ENCODE results near the gene COL1A2. TPM values are rescaled to one million over a fixed set of nuclear protein-coding genes. Genes with fewer than 3 reads are reported as not detected.

Gene COL1A2
- total and polyA plus RNA-seq, 2 of the 4 experiments (the other 2 are of a cell fraction), result 1,211 to 4,454 TPM

GRCh38 chr7:94452239-94452638, 57.5 kb downstream of the COL1A2 start:
- intact Hi-C loops (cut with micrococcal nuclease), result no loop called here
- Histone ChIP-seq H3K4ac (ENCODE audit: low read depth, low read length) (no peak overlapping the region), H3K27ac (ENCODE audit: insufficient read depth, low read length) (no peak overlapping the region), H2BK20ac (ENCODE audit: low read depth, low read length) (no peak overlapping the region), H4K91ac (ENCODE audit: insufficient read depth, low read depth, low read length) (no peak overlapping the region), H3K9me1 (ENCODE audit: insufficient read depth, low read length) (no peaks in the 10 kb centered on the region), H2AFZ (replicated peaks; ENCODE audit: low read length, poor library complexity) (no peak overlapping the region), H2BK15ac (ENCODE audit: low read depth, low read length) (no peak overlapping the region), H2AK5ac (ENCODE audit: low read depth, low read length) (no peak overlapping the region), H3K79me1 (ENCODE audit: low read depth in 1 of 2, low read length in 2 of 2) (no peaks in the 10 kb centered on the region), H4K20me1 (ENCODE audit: insufficient read depth, low read length) (no peaks in the 10 kb centered on the region), H3K23ac (ENCODE audit: low read depth, low read length) (no peak overlapping the region), H3K9me3 (ENCODE audit: control insufficient read depth, insufficient read depth, low read length) (0 out of 2 replicates have a peak, but pooled peaks cover 3% of the 10 kb centered on the region), H4K8ac (ENCODE audit: low read depth in 2 of 2, low read length in 2 of 2) (no peak overlapping the region), H3K36me3 (ENCODE audit: control insufficient read depth, insufficient read depth, low read length) (no peaks in the 10 kb centered on the region), H2BK120ac (ENCODE audit: low read depth, low read length) (no peak overlapping the region), H3K4me2 (ENCODE audit: low read depth, low read length) (no peak overlapping the region), H3K4me1 (ENCODE audit: control insufficient read depth, insufficient read depth, low read length) (peaks cover 1% of the 10 kb centered on the region; the same call in 1 of the 2 replicates), H3K18ac (ENCODE audit: low read depth, low read length) (no peak overlapping the region), H4K5ac (ENCODE audit: low read depth, low read length) (no peak overlapping the region), H2BK5ac (ENCODE audit: low read depth, low read length, poor library complexity, severe bottlenecking) (no peak overlapping the region), H3K14ac (replicated peaks; ENCODE audit: low read depth, low read length) (no peak overlapping the region), H3K56ac (ENCODE audit: extremely low read depth, insufficient read depth, low read length) (no peak overlapping the region), H3K27me3 (ENCODE audit: control insufficient read depth, insufficient read depth, low read length) (peaks cover 2% of the 10 kb centered on the region; the same call in 1 of the 2 replicates), H3K4me3 (ENCODE audit: insufficient read depth, low read depth, low read length) (no peak overlapping the region), H2AK9ac (replicated peaks; ENCODE audit: low read depth, low read length, poor library complexity) (no peak overlapping the region), H3K9ac (ENCODE audit: low read depth, low read length) (no peak overlapping the region)
- dilution Hi-C loops (cut with HindIII; ENCODE audit: low sequenced_read_pairs, unreplicated experiment), result no loop called here
- no TSS peak for BruUV-seq (replicated peaks)
- in situ Hi-C loops (cut with MboI; ENCODE audit: low sequenced_read_pairs), result loop anchor here (10.0 to 25.0 kb wide), 2 partner anchors 735 to 1023 kb away; no protein-coding TSS in a partner anchor
- DNase-seq, result peak; percentile 5
- no CpG with 5 or more reads among the region's 3 CpGs for WGBS, 2 experiments (ENCODE audit: extremely low coverage in 2 of 2, insufficient read length in 1 of 2)
- no peak for TF ChIP-seq CEBPB (IDR thresholded peaks at IDR 0.05; ENCODE audit: low read depth, low read length)
- no peak for TF ChIP-seq RFX5 (IDR thresholded peaks at IDR 0.05; ENCODE audit: low read depth, low read length)
- no peak for TF ChIP-seq MXI1 (IDR thresholded peaks at IDR 0.05; ENCODE audit: borderline replicate concordance, low read depth, low read length)
- no peak for TF ChIP-seq FOS (IDR thresholded peaks at IDR 0.05; ENCODE audit: low read depth, low read length)
- TF ChIP-seq CTCF (conservative IDR thresholded peaks at IDR 0.05; ENCODE audit: low read depth, low read length), result no peak
- no peak for TF ChIP-seq BHLHE40 (IDR thresholded peaks at IDR 0.05; ENCODE audit: low read depth, low read length)
- TF ChIP-seq SMC3 (IDR thresholded peaks at IDR 0.05; ENCODE audit: low read depth, low read length), result no peak
- ChIA-PET CTCF (no interaction called here), POLR2A (ENCODE audit: unreplicated experiment) (no interaction called here)
- ATAC-seq (ENCODE audit: low read depth), result peak; percentile 27; the same call in 1 of the 2 replicates
